ENCODE results near the gene PRXL2B. TPM values are rescaled to one million over a fixed set of nuclear protein-coding genes. Genes with fewer than 3 reads are reported as not detected.

PRXL2B gene
- total RNA-seq, 1 experiment from 2014 or later = 40.7 TPM

DNA sequence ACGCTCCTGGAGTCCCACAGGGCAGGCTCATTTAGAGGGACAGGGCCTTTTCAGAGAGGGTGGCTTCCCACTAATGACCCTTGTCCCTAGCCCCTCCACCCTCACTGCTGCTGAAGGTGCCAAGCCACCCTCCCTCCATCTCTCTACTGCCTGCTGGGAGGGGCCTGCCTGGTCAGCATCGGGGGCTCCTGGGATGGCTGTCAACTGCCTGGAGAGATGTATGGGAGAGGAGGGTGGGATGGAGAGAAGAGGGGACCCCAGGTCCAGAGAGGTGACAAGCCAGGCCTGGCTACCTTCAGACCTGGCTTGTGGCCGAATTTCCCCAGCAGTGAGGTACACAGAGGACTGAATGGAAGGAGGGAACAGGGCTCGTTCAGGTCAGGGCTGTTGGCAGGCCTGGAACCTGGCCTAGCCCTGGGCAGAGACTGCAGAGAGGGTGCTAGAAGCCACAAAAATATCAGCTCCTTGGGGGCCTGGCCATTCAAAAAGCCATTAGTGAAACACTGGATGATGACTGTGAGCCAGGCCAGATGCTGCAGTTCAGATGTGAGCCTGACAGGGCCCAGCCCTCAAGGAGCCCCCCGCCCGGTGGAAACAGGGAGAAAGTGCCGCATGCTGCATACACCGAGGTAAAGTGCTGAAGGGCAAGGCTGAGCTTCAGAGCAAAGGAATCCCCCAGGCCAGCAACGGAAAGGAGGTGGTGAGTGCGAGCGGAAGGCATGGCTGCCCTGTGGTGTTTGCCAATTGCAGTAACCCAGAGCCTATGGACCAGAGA lies 26.2 kb downstream of the PRXL2B start:
- TF ChIP-seq CTCF (conservative IDR thresholded peaks at IDR 0.05) = no peak
- Histone ChIP-seq H4K20me1 (ENCODE audit: control insufficient read depth, insufficient read depth, insufficient read length) (no peaks in the 10 kb centered on the region), H3K14ac (ENCODE audit: insufficient read depth, low read length) (no peak overlapping the region), H3K56ac (ENCODE audit: insufficient read length, low read depth, low read length) (no peak overlapping the region), H4K5ac (ENCODE audit: insufficient read length, low read depth, low read length) (no peak overlapping the region), H2BK12ac (ENCODE audit: insufficient read length, low read depth, low read length) (no peak overlapping the region), H3K27ac (ENCODE audit: insufficient read length, low read depth, low read length) (no peak overlapping the region), H3K4me2 (ENCODE audit: insufficient read depth, insufficient read length, low read length) (no peak overlapping the region), H3K23ac (ENCODE audit: insufficient read length, low read depth, low read length) (no peak overlapping the region), H2BK15ac (ENCODE audit: low read depth, low read length) (no peak overlapping the region), H3K27me3 (ENCODE audit: insufficient read depth, low read length) (no peaks in the 10 kb centered on the region), H3K9ac (ENCODE audit: extremely low read depth, insufficient read length, low read length) (no peak overlapping the region), H3K4ac (ENCODE audit: low read depth, low read length) (no peak overlapping the region), H4K91ac (ENCODE audit: insufficient read length, low read depth, low read length) (no peak overlapping the region), H2AFZ (ENCODE audit: low read length) (no peak overlapping the region), H3T11ph (ENCODE audit: low read length) (no peak overlapping the region), H3K4me1 (ENCODE audit: insufficient read depth, low read length) (no peaks in the 10 kb centered on the region), H2BK120ac (ENCODE audit: low read depth, low read length, poor library complexity, severe bottlenecking) (no peak overlapping the region), H3K79me1 (ENCODE audit: insufficient read depth, low read depth, low read length, poor library complexity, severe bottlenecking) (no peaks in the 10 kb centered on the region), H2AK5ac (ENCODE audit: insufficient read length, low read length) (no peak overlapping the region), H3K18ac (ENCODE audit: insufficient read length, low read depth, low read length) (no peak overlapping the region), H4K8ac (replicated peaks; ENCODE audit: insufficient read length, low read depth, low read length) (no peak overlapping the region), H2BK5ac (ENCODE audit: insufficient read length, low read length) (no peak overlapping the region), H2BK20ac (ENCODE audit: low read depth, low read length, poor library complexity, severe bottlenecking) (no peak overlapping the region), H3K79me2 (ENCODE audit: insufficient read depth, low read length) (0 out of 2 replicates have a peak, but pooled peaks cover 1% of the 10 kb centered on the region), H3K9me3 (ENCODE audit: control insufficient read depth, low read depth, low read length) (peaks cover 5% of the 10 kb centered on the region), H3K23me2 (ENCODE audit: insufficient read length, low read depth, low read length, poor library complexity, severe bottlenecking) (no peaks in the 10 kb centered on the region)
- peaks cover 0 to 3% of the 10 kb centered on the region in 2 experiments; a peak in 1 of 4 replicates for H3K4me1 Mint-ChIP-seq
- no peaks in the 10 kb centered on the region; a peak in 2 of 7 replicates for H3K36me3 Mint-ChIP-seq (ENCODE audit: insufficient read depth in 1 of 3, low read depth in 3 of 3)
- H3K27me3 Mint-ChIP-seq (ENCODE audit: low read depth) = peaks cover 41% of the 10 kb centered on the region
- no peak overlapping the region for H3K27ac Mint-ChIP-seq
- H3K9me3 Mint-ChIP-seq = peaks cover 11 to 30% of the 10 kb centered on the region in 2 experiments
- H3K4me3 Mint-ChIP-seq = no peak overlapping the region
- WGBS (ENCODE audit: extremely low coverage, insufficient read length, low lambda C conversion rate) = no CpG with 5 or more reads among the region's 11 CpGs
- no peak for DNase-seq
